Fibroblast of pulmonary artery (primary cell): Measurements from ENCODE around the gene ACOXL.

Experiments used
- DNase-seq: peaks from one replicate; pipeline ENCODE4 v3.0.0-alpha.2; 2010; ENCODE audit warnings: low read depth
- H3K4me3 ChIP-seq: replicated peaks from 2 replicates; pipeline ENCODE4 v1.5.1; 2011; ENCODE audit warnings: low read depth, mild to moderate bottlenecking, control low read depth, low read length, moderate library complexity
- TF ChIP-seq, protein P1 (sequence below): IDR thresholded peaks from 2 replicates; pipeline ENCODE4 v1.5.1; 2011; ENCODE audit warnings: mild to moderate bottlenecking, control low read depth, low read length, inconsistent platforms; ENCODE audit errors: missing control alignments

ACOXL gene

GRCh38 chr2:111149882-111150455 is 417.6 kb downstream of the ACOXL start:
- DNase-seq = no peak
- TF ChIP-seq, protein P1, sequence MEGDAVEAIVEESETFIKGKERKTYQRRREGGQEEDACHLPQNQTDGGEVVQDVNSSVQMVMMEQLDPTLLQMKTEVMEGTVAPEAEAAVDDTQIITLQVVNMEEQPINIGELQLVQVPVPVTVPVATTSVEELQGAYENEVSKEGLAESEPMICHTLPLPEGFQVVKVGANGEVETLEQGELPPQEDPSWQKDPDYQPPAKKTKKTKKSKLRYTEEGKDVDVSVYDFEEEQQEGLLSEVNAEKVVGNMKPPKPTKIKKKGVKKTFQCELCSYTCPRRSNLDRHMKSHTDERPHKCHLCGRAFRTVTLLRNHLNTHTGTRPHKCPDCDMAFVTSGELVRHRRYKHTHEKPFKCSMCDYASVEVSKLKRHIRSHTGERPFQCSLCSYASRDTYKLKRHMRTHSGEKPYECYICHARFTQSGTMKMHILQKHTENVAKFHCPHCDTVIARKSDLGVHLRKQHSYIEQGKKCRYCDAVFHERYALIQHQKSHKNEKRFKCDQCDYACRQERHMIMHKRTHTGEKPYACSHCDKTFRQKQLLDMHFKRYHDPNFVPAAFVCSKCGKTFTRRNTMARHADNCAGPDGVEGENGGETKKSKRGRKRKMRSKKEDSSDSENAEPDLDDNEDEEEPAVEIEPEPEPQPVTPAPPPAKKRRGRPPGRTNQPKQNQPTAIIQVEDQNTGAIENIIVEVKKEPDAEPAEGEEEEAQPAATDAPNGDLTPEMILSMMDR = no peak
- no peak overlapping the region for H3K4me3 ChIP-seq

GRCh38 chr2:111154758-111155157 is 422.4 kb downstream of the ACOXL start:
- TF ChIP-seq, protein P1 = no peak
- no peak for DNase-seq
- H3K4me3 ChIP-seq = no peak overlapping the region

DNA sequence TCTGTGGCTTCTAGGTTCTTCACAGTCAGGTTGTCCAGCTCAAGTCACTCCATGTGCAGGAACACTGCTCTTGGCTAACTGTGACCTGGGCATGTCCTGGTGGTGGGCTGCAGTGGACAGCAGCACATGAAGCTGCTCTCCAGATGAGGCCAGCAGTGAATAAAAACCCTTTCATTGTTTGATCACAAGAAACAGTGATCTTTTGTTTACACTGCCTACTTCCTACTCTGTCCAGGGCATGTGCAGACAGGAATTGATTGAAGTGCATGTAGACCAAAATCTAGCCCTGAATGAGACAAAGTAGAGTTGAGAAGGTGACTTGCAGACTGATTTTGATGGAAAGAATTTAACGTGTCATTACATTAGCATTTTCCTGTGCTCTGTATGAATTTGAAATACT is 423.2 kb downstream of the ACOXL start:
- no peak overlapping the region for H3K4me3 ChIP-seq
- TF ChIP-seq, protein P1 = no peak
- no peak for DNase-seq

GRCh38 chr2:111156529-111156928 is 424.2 kb downstream of the ACOXL start:
- DNase-seq = no peak
- H3K4me3 ChIP-seq = no peak overlapping the region
- TF ChIP-seq, protein P1 = no peak

DNA sequence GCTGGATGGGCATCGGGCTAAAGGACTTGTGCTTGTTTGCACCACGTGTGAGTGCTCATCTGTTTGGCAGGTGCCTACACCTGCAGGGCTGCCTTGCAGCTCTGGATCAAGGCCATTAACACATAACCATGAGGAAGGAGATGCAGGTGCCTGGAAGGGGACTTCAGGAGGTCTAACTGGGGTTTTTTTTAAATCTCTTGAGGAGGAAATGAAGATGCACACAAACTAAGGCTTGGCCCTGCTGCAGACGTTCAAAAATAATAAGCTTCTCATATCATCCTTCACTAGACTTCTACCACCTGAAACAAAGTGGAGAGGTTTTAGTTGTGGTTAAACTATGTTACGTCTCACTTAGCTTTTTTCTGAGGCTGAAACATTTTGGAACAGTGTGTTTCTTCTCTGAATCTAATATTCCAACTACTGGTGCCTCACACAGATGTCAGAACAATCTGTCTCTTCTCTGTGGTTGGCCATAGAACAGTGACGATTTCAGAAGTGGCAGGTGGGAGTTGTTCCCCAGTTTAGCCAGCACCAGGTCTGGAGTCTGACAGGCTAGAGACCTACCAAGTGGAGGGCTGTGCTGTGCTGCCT is 424.8 kb downstream of the ACOXL start:
- H3K4me3 ChIP-seq = no peak overlapping the region
- TF ChIP-seq, protein P1 = no peak
- DNase-seq = no peak

GRCh38 chr2:111157798-111158197 is 425.4 kb downstream of the ACOXL start:
- no peak for DNase-seq
- TF ChIP-seq, protein P1 = no peak
- H3K4me3 ChIP-seq = no peak overlapping the region

DNA sequence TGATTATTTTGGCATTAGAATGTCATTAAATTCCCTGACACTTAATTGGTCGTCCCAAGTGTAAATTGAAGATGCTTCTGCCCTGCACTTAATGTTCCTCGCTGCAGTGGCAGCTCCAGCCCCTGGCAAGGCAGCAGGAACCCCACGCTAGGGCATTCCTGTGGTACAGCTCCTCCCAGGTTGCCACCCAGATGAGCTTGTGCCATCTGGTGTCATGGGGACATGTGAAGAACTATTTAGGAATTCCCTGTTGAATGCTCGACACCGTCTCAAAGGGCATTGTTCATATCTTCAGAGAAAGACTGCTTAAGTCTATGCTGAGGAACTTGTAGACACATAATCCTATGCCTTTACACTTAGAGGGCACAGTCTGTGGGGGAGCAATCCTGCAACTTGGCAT is 427.3 kb downstream of the ACOXL start:
- no peak overlapping the region for H3K4me3 ChIP-seq
- TF ChIP-seq, protein P1 = no peak
- no peak for DNase-seq
